Left colon (tissue), 2 donors: Measurements from ENCODE around the gene PELO. TPM values are rescaled to one million over a fixed set of nuclear protein-coding genes. Genes with fewer than 3 reads are reported as not detected.
"Not testable (repeated sequence)": the region's sequence is repeated elsewhere in the genome, so short reads cannot be mapped to it uniquely, and the experiment has no call there.

Source experiments
- ATAC-seq: fragments of 200-7000 bp; cut with Tn5 transposase; one replicate; pipeline ENCODE4 v1.9.1; 2020; ENCODE audit warnings: mild to moderate bottlenecking, moderate library complexity
- DNase-seq, 2 donors: peaks; one replicate each; pipeline ENCODE4 v3.0.0-alpha.2; 2020
- intact Hi-C, 2 donors: fragments of 100-400 bp; cut with DNase I in 1 of 2; cut with micrococcal nuclease in 1 of 2; formaldehyde crosslinking; loops; one replicate each; pipeline versions ENCODE4 v1.11.2 to v1.14.0; 2022; cut with DNase I, micrococcal nuclease
- long read RNA-seq: library from polyadenylated mRNA; unstranded; transcript quantifications from one replicate; pipeline ENCODE4 v2.0.0, GENCODE V29; 2021
- total RNA-seq, 2 donors: library from RNA; stranded (reverse); fragmentation: NEBNext Ultra II Directional; extraction: Animal tissue kit (Norgen Biotek cat#: 25700); gene quantifications; one replicate each; pipeline ENCODE4 v1.2.1, GENCODE V29; 2021
- donor health status: DM: no; HTN: no; CAD: no.
- donor health status: DM: yes; HTN: yes; CAD: no.

Gene PELO, protein sequence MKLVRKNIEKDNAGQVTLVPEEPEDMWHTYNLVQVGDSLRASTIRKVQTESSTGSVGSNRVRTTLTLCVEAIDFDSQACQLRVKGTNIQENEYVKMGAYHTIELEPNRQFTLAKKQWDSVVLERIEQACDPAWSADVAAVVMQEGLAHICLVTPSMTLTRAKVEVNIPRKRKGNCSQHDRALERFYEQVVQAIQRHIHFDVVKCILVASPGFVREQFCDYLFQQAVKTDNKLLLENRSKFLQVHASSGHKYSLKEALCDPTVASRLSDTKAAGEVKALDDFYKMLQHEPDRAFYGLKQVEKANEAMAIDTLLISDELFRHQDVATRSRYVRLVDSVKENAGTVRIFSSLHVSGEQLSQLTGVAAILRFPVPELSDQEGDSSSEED
- 10 to 100 TPM; 16.4 to 21.2 TPM for total RNA-seq
- long read RNA-seq, partial matches to known transcripts, result 16 of 17 reads
- long read RNA-seq, other reads (novel, unspliced or antisense), result 0 of 17 reads

DNA sequence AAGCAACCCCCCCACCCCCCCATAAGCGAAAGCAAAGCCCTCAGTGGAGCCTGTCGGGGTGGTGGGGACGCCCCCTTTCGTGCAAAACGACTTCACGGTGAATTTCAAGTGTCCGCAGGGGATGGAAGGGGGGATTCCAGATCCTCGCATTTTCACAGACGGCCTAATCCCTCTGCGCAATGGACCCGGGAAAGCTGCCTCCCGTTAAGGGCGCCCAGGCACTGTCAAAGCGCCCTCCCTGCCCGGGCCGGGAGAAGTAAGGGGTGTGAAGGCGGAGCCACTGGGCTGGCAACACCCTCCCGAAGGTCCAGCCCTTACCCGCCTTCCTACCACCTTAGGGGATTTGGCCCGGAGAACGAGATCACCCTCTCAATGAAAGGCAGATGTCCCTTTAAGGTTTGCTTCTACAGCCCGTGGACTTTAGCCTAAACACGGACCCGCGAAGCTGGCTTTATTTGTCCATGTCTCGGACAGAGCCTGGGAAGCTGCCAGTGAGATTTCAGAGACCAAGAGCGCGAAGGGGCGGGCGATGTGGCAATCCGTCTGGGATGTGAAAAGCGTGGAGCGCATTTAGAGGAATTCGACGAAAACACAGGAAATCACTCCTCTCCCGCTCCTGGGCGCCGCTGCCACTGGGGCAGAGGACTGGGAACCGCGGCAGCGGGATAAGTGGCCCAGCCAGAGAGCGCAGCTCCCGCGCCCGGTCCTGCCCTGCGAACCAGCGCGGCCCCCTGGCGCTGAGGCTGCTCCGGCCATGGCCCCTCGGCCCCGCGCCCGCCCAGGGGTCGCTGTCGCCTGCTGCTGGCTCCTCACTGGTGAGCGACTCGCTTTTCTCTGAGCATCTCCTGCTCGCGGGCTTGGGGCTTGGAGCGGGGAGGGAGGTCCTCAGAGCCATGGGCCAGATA, at the start of gene PELO, which contains the start of gene ITGA1:
PELO (plus strand) TSS at position 317 of the 905 bp plus-strand sequence. CDS start 12,479 bp downstream, outside the sequence.
ITGA1 (plus strand) TSS at position 317 of the 905 bp plus-strand sequence; CDS start at position 755, 438 bp downstream.
- intact Hi-C loops, result loop anchor here in 1 of 2 donors (2.0 to 10.0 kb wide), 2 partner anchors 127 to 307 kb away; no protein-coding TSS in a partner anchor
- ATAC-seq (peak; percentile 82), DNase-seq (peak; percentile 81 to 86)

DNA sequence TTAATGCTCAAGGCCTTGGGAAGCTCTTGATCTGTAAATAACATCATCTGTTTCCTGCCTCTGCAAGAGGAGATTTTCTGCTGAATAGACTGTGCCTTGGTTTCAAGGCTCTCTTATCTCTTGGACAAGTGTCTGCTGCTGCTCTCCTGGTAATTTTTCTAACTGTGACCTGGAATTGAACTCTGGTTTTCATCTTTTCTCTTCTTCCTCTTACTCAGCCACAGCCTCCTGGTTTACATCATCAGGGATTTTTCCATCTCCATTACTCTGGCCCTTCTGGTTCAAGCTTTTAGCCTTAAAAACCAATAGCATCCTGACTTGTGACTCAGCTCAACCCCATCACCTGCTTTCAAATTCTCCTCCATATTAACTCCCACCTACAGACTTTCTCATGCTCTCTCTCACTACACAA, 49.6 kb upstream of the PELO start:
- no peak for ATAC-seq
- DNase-seq, result no peak
- intact Hi-C loops, result no loop called here

DNA sequence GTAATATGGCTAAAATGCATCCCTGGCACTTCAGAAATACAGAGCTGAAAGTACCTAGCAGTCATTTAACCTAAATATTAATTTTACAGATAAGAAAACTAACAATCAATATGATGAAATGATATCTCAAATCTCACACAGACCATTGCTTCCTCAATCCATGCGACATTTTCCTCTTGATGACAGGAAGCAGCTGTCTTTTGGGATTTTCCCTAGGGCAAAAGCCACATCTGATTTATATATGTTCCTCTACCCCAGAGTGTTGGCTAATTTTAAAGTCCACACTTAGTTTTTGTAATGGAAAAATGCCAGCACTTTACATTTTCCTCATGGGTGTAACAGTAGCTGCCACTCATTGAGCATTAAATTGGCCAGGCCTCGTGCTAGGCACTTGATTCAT, 47.7 kb upstream of the PELO start:
- DNase-seq, result no peak
- intact Hi-C loops, result no loop called here
- ATAC-seq, result no peak

DNA sequence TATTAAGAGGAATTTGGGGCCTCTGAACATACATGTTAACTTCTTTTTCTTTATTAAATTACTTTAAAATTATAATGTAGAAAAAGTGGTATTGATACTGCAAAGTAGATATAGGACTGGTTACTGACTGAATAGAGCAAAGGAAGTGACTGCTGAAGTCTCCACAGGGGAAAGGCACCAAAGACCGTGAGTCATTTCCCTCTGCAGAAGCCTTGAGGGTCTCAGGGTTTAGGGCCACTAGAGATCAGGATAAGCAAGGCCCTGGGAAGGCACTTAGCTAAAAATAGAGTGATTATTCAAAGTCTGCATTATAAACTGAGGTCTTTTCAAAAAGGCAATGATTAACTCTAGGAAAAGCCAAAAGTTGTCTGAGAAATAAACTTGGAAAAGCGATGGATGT, 44.7 kb upstream of the PELO start:
- intact Hi-C loops, result no loop called here
- DNase-seq (no peak), ATAC-seq (no peak)

DNA sequence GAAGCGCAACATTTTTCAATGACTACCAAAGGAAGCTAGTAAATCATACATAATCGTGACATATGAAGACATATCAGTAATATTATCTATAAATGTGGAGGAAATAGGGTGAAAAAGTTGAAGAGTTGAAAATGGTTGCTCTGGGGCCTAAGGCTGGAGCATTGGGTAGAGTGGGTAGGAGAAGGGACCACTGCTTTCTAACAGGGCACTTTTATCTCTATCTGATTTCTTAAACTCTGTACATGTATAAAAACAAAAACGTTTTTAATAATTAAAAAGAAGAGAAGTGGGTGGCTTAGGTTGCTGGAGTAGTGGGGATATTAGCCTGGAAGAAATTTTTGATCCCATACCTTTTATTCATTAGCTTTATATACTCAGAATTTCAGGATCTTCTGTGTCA, 44.2 kb upstream of the PELO start:
- DNase-seq (no peak), ATAC-seq (no peak)
- intact Hi-C loops, result no loop called here

DNA sequence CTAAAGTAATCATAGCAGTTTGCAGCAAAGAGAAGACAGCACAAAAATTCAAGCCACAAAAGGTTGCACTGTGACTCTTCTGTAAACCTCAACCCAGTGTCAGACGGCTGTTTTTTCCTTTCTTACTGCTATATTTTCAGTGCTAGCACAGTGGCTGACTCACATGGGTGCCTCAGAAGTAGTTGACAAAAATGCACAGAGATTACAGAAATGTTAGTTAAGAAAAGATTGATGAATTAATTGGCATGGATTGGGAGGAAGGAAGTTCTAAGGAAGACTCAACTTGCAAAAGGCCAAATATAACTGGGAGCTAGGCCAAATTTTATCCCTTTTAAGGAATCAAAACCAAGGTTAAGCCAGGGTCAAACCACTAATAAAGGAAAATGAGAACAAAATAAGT, 43.7 kb upstream of the PELO start:
- no peak for ATAC-seq
- intact Hi-C loops, result no loop called here
- no peak for DNase-seq

DNA sequence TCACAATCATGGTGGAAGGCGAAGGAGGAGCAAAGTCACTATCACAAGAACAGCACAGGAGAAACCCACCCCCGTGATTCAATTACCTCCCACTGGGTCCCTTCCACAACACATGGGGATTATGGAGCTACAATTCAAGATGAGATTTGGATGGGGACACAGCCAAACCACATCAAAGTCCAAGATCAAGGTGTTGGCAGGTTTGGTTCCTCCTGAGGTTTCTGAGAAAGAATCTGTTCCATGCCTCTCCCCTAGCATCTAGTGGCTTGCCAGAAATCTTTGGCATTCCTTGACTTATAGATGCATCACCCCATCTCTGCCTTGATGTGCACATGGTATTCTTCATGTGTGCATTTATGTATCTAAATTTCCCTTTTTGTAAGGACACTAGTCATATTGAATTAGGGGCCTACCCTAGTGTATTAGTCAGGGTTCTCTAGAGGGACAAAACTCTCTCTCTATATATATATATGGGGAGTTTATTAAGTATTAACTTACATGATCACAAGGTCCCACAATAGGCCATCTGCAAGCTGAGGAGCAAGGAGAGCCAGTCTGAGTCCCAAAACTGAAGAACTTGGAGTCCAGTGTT, 42.8 kb upstream of the PELO start:
- intact Hi-C loops, result not testable (repeated sequence)

DNA sequence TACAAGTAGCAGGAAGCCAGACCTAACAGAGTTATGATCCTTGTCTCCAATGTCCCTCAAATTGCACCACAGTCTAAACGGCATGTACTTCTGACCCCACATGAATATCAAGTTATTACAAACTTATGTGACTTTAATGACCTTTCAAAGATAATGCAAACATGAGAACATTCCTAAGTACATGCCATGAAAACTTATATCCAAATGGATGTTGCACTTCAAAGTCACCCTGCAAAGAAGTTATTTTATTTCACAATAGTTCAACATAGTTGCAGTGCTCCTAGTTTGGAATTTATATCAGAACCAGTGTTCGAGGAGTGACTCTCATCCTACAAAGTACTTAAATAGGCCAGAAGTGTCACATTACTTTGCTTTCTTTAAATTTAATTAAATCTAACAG, 41.2 kb upstream of the PELO start:
- DNase-seq, result no peak
- intact Hi-C loops, result no loop called here

More for the DNA sequence above, 42.8 kb upstream of the PELO start:
- ATAC-seq, DNase-seq: not testable (repeated sequence)

DNA sequence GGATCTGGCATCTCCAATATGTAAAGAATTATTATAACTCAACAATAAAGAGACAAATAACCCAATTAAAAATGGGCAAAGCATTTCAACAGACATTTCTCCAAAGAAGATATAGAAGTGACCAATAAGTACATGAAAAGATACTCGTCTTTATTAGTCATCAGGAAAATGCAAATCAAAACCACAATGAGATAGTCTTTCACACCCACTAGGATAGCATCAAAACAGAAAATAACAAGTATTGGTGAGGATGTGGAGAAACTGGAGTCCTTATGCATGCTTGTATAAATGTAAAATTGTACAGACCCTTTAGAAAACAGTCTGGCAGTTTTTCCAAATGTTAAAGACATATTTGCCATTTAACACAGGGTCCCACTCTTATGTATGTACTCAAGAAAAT, 39.1 kb upstream of the PELO start:
- no peak for DNase-seq
- ATAC-seq, result no peak
- intact Hi-C loops, result no loop called here

More for the DNA sequence above, 41.2 kb upstream of the PELO start:
- ATAC-seq, result no peak

DNA sequence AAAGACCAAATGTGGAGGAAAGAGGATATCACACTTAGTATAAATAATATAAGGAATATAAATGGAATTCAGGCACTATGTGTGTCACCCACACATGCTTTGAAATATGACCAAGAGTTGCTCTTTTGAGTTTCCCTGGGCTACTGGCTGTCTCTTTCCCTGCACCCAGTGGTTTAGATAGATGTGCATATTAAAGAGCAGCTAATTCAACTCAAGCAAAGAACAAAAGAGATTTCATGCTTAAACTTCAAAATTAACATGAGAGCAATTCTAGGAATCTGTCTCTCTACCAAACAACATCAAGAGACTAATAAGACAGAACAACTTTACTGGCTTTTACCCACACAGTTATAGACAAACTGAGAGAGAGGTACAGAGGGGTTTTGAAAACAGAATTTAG, 38.0 kb upstream of the PELO start:
- no peak for ATAC-seq
- intact Hi-C loops, result no loop called here
- no peak for DNase-seq

DNA sequence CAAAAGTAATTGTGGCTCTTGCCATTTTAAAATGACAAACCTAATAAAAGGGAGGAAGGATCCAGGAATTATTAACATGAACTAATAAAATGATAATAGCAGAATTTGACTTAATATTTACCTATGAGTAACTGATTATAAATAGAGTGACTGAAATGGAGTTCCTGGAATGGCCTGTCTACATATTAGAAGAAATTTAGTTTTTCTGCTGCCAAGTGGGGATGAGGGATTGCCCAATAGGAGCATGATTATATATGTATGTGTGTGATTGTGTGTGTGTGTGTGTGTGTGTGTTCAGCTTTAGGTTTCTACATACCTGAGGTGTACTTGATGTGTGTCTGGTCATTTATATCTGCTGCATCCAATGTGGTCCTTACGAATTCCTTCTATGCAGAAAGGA, 36.6 kb upstream of the PELO start:
- intact Hi-C loops, result no loop called here
- DNase-seq (no peak), ATAC-seq (no peak)

DNA sequence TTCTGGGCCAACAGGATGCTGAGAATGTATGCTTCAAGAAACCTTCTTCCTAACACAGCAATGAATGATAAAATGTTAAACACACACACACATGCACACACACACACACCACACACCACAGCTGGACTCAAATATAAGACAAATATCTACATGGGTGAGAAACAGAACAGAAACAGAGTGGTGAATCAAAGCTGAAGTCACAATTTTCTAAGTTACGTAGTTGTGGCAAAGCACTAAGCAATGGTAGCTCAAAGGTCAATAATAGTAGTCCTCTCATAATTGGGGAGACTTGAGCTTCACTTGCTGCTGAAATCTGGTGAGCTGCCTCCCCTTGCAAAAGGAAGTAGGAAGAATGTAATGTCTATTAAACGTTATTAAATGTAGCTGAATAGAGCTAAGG, 33.7 kb upstream of the PELO start:
- DNase-seq (no peak), ATAC-seq (no peak)
- intact Hi-C loops, result no loop called here

DNA sequence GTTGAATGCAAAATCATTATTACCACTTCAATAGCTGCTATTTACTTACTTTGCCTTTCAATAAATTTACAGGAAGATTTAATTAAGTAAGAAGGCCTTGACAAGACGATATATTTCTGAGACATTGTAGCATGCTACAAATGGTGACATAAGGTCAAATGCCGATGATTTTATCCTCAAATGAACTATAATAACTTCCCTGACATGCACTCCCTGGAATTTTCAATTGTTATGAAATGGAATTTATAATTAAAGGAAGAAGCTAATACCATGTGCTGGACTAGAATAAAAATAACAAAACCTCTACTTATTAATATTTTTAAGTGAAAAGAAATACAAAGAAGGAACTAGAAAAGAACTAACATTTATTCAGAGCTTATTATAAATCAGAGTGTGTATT, 30.2 kb upstream of the PELO start:
- intact Hi-C loops, result no loop called here
- no peak for ATAC-seq
- no peak for DNase-seq

DNA sequence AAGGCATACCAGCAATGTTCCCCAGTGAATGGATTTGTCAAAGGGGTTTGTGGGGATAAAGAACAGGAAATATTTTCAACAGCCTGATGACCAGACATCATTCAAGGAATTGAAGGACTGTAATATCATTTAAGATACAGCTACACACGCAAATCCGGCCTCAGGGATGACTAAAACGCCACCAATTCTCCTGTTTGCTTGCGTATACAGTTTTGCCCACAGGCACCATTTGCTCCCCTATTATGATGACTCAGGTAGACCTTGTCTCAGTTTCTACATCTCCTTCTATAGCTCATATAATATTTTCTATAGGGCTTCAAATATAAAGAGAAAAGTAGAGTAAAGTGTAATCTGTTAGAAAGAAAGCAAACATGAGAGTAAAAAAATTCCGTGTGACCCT, 29.7 kb upstream of the PELO start:
- intact Hi-C loops, result no loop called here
- no peak for DNase-seq
- no peak for ATAC-seq

DNA sequence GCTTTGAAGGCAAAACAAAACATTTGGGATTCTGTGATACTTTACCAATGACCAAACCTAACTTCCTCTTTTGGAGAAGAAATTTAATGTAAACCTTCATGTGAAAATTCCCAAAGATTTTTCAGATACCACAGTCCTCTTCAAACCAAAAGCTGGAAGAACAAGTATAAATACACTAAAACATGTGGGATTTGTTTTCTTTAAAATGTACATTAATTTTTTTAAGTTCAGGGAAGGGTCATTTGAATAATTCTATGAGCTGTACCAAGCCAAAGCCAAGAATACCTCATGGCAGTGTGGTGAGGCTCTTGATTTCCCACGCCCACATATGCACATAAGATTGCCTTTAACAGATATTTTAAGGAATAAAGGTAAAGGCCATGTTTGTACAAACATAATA, 28.4 kb upstream of the PELO start:
- DNase-seq, result no peak
- intact Hi-C loops, result no loop called here
- ATAC-seq, result no peak

DNA sequence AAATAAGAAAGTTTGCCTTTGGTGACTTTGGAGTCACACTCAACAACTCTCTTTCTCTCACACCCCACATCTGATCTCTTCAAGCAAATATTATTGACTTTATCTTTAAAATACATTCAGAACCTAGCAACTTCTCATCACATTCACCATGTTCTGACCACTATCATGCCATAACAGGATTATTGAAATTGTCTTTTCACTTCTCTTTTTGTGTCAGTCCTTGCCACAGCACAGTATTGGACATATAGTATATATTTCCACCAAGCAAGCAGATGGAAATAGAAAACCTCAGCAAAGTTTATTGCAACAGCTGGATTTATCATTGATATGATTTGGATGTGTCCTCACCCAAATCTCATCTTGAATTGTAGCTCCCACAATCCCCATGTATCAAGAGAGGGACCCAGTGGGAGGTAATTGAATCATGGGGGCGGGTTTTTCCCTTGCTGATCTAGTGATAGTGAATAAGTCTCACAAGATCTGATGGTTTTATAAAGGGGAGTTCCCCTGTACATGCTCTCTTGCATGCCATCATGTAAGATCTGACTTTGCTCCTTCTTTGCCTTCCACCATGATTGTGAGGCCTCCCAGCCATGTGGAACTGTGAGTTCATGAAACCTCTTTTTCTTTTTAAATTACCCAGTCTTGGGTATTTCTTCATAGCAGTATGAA, 26.9 kb upstream of the PELO start:
- ATAC-seq, result no peak

DNA sequence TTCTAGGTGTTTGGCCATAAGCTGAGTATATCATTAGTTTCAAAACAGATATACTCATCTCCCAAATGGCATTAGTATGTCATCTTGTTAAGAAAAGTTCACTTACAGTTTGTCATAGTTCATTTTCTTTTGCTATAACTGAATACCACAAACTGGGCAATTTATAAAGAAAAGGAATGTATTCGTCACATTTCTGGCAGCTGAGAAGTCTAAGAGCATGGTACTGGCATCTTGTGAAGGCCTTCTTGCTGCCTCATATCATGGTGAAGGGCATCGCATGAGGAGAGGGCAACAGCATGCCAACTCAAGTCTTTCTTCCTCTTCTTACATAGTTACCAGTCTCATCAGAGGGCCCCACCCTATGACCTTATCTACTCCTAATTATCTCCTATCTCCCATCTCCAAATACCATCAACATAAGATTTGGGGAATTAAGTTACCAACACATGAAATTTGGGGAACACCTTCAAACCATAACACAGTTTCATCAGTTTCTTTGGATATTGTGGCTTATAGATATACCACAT, 20.4 kb upstream of the PELO start:
- intact Hi-C loops, result no loop called here
- ATAC-seq, result no peak
- no peak for DNase-seq

More for the DNA sequence above, 26.9 kb upstream of the PELO start:
- intact Hi-C loops, result no loop called here
- DNase-seq, result no peak

DNA sequence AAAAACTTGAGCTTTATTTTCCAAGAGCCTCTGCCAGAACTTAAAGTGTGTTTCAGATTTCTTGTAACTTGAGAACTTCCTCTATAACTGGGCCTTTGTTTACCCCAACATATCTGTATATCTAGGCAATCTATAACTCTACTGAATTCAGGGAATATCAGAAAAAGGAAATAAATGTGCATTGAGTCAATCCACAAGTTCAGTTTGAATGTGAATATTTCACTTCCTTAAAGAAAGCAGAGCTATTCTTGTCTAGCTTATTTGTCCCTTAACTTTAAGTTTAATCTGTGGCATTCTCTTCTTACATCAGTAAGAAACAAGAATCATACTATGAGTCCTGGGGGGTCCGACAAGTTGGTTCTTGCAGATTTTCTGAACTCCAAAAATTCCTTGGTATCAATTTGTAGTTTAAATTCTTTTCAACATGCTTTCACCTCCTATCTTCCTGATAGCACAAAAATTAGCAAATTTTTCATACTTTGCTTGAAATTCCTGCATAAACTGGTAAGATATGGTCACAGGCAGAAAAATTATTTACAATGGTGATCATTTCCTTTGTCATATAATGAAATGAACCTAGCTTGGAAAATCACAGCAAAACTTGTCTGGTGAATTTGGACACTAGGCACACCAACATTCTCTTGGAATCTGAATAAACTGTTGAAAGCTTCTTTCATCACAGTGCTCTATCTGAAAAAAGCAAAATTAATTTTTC, 19.8 kb upstream of the PELO start:
- intact Hi-C loops, result no loop called here

More for the DNA sequence above, 19.8 kb upstream of the PELO start:
- DNase-seq, result no peak
- ATAC-seq, result no peak
